CD4-positive, alpha-beta T cell (primary cell): Measurements from ENCODE around the gene CNOT6. TPM values are rescaled to one million over a fixed set of nuclear protein-coding genes. Genes with fewer than 3 reads are reported as not detected.
"Not testable (repeated sequence)": the region's sequence is repeated elsewhere in the genome, so short reads cannot be mapped to it uniquely, and the experiment has no call there.

Source experiments
- ATAC-seq: fragments of 200-7000 bp; cut with Tn5 transposase; one replicate; pipeline ENCODE4 v1.10.0; 2022; ENCODE audit warnings: mild to moderate bottlenecking; ENCODE audit not compliant: poor library complexity
- CTCF ChIA-PET: fragments of 350-600 bp; sonication (Branson Sonifier 250); formaldehyde crosslinking; loops from one replicate; lab custom pipeline; 2021; ENCODE audit warnings: antibody characterized with exemption, inconsistent platforms; lab: Charles Lee
- POLR2A ChIA-PET: fragments of 350-600 bp; sonication (Branson Sonifier 250); formaldehyde crosslinking; loops from one replicate; lab custom pipeline; 2021; ENCODE audit warnings: antibody characterized with exemption, inconsistent platforms; lab: Charles Lee
- DNase-seq, 14 experiments: peaks; one replicate each; pipeline ENCODE4 v3.0.0-alpha.2; 2013 to 2020; ENCODE audit warnings: mixed read lengths in 2 of 14
- H3K27ac ChIP-seq, 2 donors: one replicate each; pipeline versions ENCODE4 v1.5.1 to v1.7.0; 2013; ENCODE audit warnings: low read length in 2 of 2, low read depth in 1 of 2, mild to moderate bottlenecking in 1 of 2
- H3K27me3 ChIP-seq, 2 experiments: 1 replicate in 1 of 2; 2 replicates in 1 of 2; pipeline versions ENCODE4 v1.6.1 to v1.7.0; 2013; ENCODE audit warnings: low read length in 2 of 2, control low read depth in 1 of 2, mild to moderate bottlenecking in 1 of 2, moderate library complexity in 1 of 2; ENCODE audit not compliant: insufficient read depth in 2 of 2, control insufficient read depth in 1 of 2
- H3K36me3 ChIP-seq: one replicate; pipeline ENCODE4 v1.6.1; 2013; ENCODE audit warnings: low read length, control low read depth; ENCODE audit not compliant: insufficient read depth
- H3K4me1 ChIP-seq: one replicate; pipeline ENCODE4 v1.6.1; 2013; ENCODE audit warnings: low read length, control low read depth; ENCODE audit not compliant: insufficient read depth
- H3K4me3 ChIP-seq: one replicate; pipeline ENCODE4 v1.5.1; 2013; ENCODE audit warnings: mild to moderate bottlenecking, low read length, moderate library complexity
- H3K9me3 ChIP-seq, 2 experiments: 1 replicate in 1 of 2; 2 replicates in 1 of 2; pipeline versions ENCODE4 v1.6.1 to v1.7.0; 2013; ENCODE audit warnings: low read length in 2 of 2, mild to moderate bottlenecking in 2 of 2, control low read depth in 1 of 2, moderate library complexity in 1 of 2; ENCODE audit not compliant: control insufficient read depth in 1 of 2, insufficient read depth in 1 of 2
- H3K27ac Mint-ChIP-seq: one replicate; pipeline ENCODE4 v1.8.0; 2020; ENCODE audit warnings: mixed read lengths
- H3K27me3 Mint-ChIP-seq: one replicate; pipeline ENCODE4 v1.8.0; 2021; ENCODE audit warnings: mixed read lengths
- H3K36me3 Mint-ChIP-seq: one replicate; pipeline ENCODE4 v1.8.0; 2021; ENCODE audit warnings: low read depth, mixed read lengths
- H3K4me1 Mint-ChIP-seq: one replicate; pipeline ENCODE4 v1.8.0; 2021; ENCODE audit warnings: low read depth, mixed read lengths
- H3K4me3 Mint-ChIP-seq: one replicate; pipeline ENCODE4 v1.8.0; 2020; ENCODE audit warnings: mild to moderate bottlenecking, mixed read lengths
- H3K9me3 Mint-ChIP-seq: one replicate; pipeline ENCODE4 v1.8.0; 2020; ENCODE audit warnings: mixed read lengths
- CTCF ChIP-seq: fragments of 200-600 bp; IDR thresholded peaks from one replicate; pipeline ENCODE4 v1.8.0; 2022; ENCODE audit warnings: antibody characterized with exemption, mild to moderate bottlenecking
- intact Hi-C, 2 experiments: fragments of 100-400 bp; cut with DNase I in 1 of 2; cut with micrococcal nuclease in 1 of 2; formaldehyde crosslinking; loops; one replicate each; pipeline versions ENCODE4 v1.15.1 to v1.9.0; 2023 to 2025; cut with DNase I, micrococcal nuclease
- total RNA-seq, 174 experiments: library from RNA in 2 of 174; stranded (reverse) in 2 of 174; gene quantifications; one replicate each; pipeline ENCODE4 v1.2.3 and lab custom pipeline; 2021 to 2026

The CNOT6 gene
- total RNA-seq, 2 experiments from 2014 or later = 12.5 to 13.8 TPM

DNA sequence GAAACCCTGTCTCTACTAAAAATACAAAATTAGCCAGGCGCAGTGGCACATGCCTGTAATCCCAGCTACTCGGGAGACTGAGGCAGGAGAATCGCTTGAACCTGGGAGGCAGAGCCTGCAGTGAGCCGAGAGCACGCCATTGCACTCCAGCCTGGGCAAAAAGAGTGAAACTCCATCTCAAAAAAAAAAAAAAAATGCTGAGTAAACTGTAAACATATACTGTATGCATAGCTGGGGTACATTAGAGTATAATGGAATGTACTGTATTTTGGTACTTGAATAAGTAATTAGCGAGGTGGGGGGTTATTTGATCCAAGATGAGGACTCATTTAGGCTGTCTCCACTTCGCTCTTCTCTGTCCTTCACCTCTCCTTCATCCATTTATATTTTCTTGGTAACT, 3.7 kb downstream of the CNOT6 start:
- H3K27ac ChIP-seq, H3K27me3 Mint-ChIP-seq, DNase-seq, H3K27me3 ChIP-seq, H3K27ac Mint-ChIP-seq, H3K9me3 ChIP-seq, POLR2A ChIA-PET, H3K4me3 Mint-ChIP-seq, H3K4me3 ChIP-seq, H3K9me3 Mint-ChIP-seq, ATAC-seq, H3K36me3 ChIP-seq, CTCF ChIA-PET: not testable (repeated sequence)
- H3K36me3 Mint-ChIP-seq = peaks cover 23% of the 10 kb centered on the region
- intact Hi-C loops = loop anchor here in 1 of 2 experiments (5.0 to 10.0 kb wide), 4 partner anchors 307 to 757 kb away; partner anchors contain the start of genes MGAT1 and TBC1D9B
- peaks cover 34% of the 10 kb centered on the region for H3K4me1 ChIP-seq
- H3K4me1 Mint-ChIP-seq = peaks cover 36% of the 10 kb centered on the region

GRCh38 chr5:180498378-180498777, 4.2 kb downstream of the CNOT6 start:
- ATAC-seq = no peak
- peaks cover 30% of the 10 kb centered on the region for H3K4me1 ChIP-seq
- no peaks in the 10 kb centered on the region for H3K9me3 Mint-ChIP-seq
- H3K4me1 Mint-ChIP-seq = peaks cover 33% of the 10 kb centered on the region
- H3K27me3 Mint-ChIP-seq = no peaks in the 10 kb centered on the region
- no peak for TF ChIP-seq CTCF
- intact Hi-C loops = loop anchor here in 1 of 2 experiments (5.0 to 10.0 kb wide), 4 partner anchors 306 to 756 kb away; partner anchors contain the start of genes MGAT1 and TBC1D9B
- H3K27ac ChIP-seq = no peak overlapping the region
- H3K4me3 ChIP-seq = no peak overlapping the region
- no peak for DNase-seq
- H3K36me3 ChIP-seq = no peaks in the 10 kb centered on the region
- H3K27ac Mint-ChIP-seq = no peak overlapping the region
- no peaks in the 10 kb centered on the region for H3K9me3 ChIP-seq
- no peak overlapping the region for H3K4me3 Mint-ChIP-seq
- H3K27me3 ChIP-seq = no peaks in the 10 kb centered on the region
- ChIA-PET CTCF (no interaction called here), POLR2A (no interaction called here)
- peaks cover 22% of the 10 kb centered on the region for H3K36me3 Mint-ChIP-seq

GRCh38 chr5:180499684-180500083, 5.5 kb downstream of the CNOT6 start:
- H3K4me1 Mint-ChIP-seq = peaks cover 28% of the 10 kb centered on the region
- no peak for DNase-seq
- no peak for ATAC-seq
- no peak for TF ChIP-seq CTCF
- POLR2A ChIA-PET = no interaction called here
- H3K27me3 ChIP-seq = no peaks in the 10 kb centered on the region
- intact Hi-C loops = loop anchor here in 1 of 2 experiments (5.0 to 10.0 kb wide), 4 partner anchors 305 to 755 kb away; partner anchors contain the start of genes MGAT1 and TBC1D9B
- peaks cover 19% of the 10 kb centered on the region for H3K36me3 Mint-ChIP-seq
- H3K9me3 Mint-ChIP-seq = no peaks in the 10 kb centered on the region
- H3K27ac ChIP-seq = no peak overlapping the region
- peaks cover 24% of the 10 kb centered on the region for H3K4me1 ChIP-seq
- no peaks in the 10 kb centered on the region for H3K27me3 Mint-ChIP-seq
- no peaks in the 10 kb centered on the region for H3K36me3 ChIP-seq
- no peak overlapping the region for H3K27ac Mint-ChIP-seq
- H3K9me3 ChIP-seq = no peaks in the 10 kb centered on the region
- no peak overlapping the region for H3K4me3 Mint-ChIP-seq
- CTCF ChIA-PET = no interaction called here
- no peak overlapping the region for H3K4me3 ChIP-seq

- intact Hi-C loops, H3K9me3 ChIP-seq, H3K27me3 Mint-ChIP-seq, H3K27ac Mint-ChIP-seq, H3K9me3 Mint-ChIP-seq, H3K27me3 ChIP-seq, H3K27ac ChIP-seq, H3K4me3 ChIP-seq, POLR2A ChIA-PET, CTCF ChIA-PET, H3K36me3 ChIP-seq, ATAC-seq, H3K4me3 Mint-ChIP-seq: not testable (repeated sequence)
- peak in 2 of 14 experiments; percentile 4 to 14 for DNase-seq
- H3K36me3 Mint-ChIP-seq = peaks cover 16% of the 10 kb centered on the region
- H3K4me1 ChIP-seq = peaks cover 19% of the 10 kb centered on the region
- H3K4me1 Mint-ChIP-seq = peaks cover 24% of the 10 kb centered on the region
Observed at GRCh38 chr5:180500300-180500699, 6.1 kb downstream of the CNOT6 start.
